DOHH2 (cell line): ENCODE data around the gene ITPR1.
"Not testable (repeated sequence)": the region's sequence is repeated elsewhere in the genome, so short reads cannot be mapped to it uniquely, and the experiment has no call there.

Experiments
- H3F3A ChIP-seq: fragments of 200-600 bp; sonication (generic), shearing (Covaris generic); 2 replicates; pipeline ENCODE4 v1.6.0; 2016; ENCODE audit warnings: antibody characterized with exemption, mild to moderate bottlenecking; ENCODE audit not compliant: control insufficient read depth, insufficient read depth
- H3K27ac ChIP-seq: fragments of 200-600 bp; sonication (generic); 2 replicates; pipeline ENCODE4 v1.5.1; 2014; ENCODE audit warnings: low read depth, mild to moderate bottlenecking, low read length, moderate library complexity
- H3K27me3 ChIP-seq: fragments of 200-600 bp; sonication (generic); 2 replicates; pipeline ENCODE4 v1.6.1; 2014; ENCODE audit warnings: mild to moderate bottlenecking, low read length, mixed read lengths; ENCODE audit not compliant: control insufficient read depth
- H3K36me3 ChIP-seq: fragments of 200-600 bp; sonication (generic); 2 replicates; pipeline ENCODE4 v1.6.1; 2014; ENCODE audit warnings: mild to moderate bottlenecking, low read length, moderate library complexity, mixed read lengths; ENCODE audit not compliant: control insufficient read depth
- H3K4me1 ChIP-seq: fragments of 200-600 bp; sonication (generic); 2 replicates; pipeline ENCODE4 v1.6.1; 2014; ENCODE audit warnings: mild to moderate bottlenecking, low read length, mixed read lengths; ENCODE audit not compliant: control insufficient read depth
- H3K4me2 ChIP-seq: fragments of 200-600 bp; sonication (generic); 2 replicates; pipeline ENCODE4 v1.6.0; 2014; ENCODE audit warnings: mild to moderate bottlenecking, low read length, moderate library complexity
- H3K4me3 ChIP-seq: fragments of 200-600 bp; sonication (generic); 2 replicates; pipeline ENCODE4 v1.5.1; 2014; ENCODE audit warnings: mild to moderate bottlenecking, low read length, mixed read lengths
- H3K79me2 ChIP-seq: fragments of 200-600 bp; sonication (generic); 2 replicates; pipeline ENCODE4 v1.6.1; 2014; ENCODE audit warnings: mild to moderate bottlenecking, low read length, mixed read lengths; ENCODE audit not compliant: control insufficient read depth
- H3K9me2 ChIP-seq: fragments of 200-600 bp; sonication (generic); replicated peaks from 2 replicates; pipeline ENCODE4 v1.6.1; 2014; ENCODE audit warnings: mild to moderate bottlenecking, low read length, mixed read lengths; ENCODE audit not compliant: control insufficient read depth
- H3K9me3 ChIP-seq: fragments of 200-600 bp; sonication (generic); 2 replicates; pipeline ENCODE4 v1.6.1; 2014; ENCODE audit warnings: antibody characterized with exemption, low read length, mixed read lengths; ENCODE audit not compliant: control insufficient read depth, insufficient read depth
- H4K20me1 ChIP-seq: fragments of 200-600 bp; sonication (generic); 2 replicates; pipeline ENCODE4 v1.6.0; 2014; ENCODE audit warnings: low read depth, mild to moderate bottlenecking, antibody characterized with exemption, low read length, moderate library complexity; ENCODE audit not compliant: control insufficient read depth, insufficient read depth
- CTCF ChIP-seq: fragments of 200-600 bp; sonication (generic); IDR thresholded peaks from one replicate; pipeline ENCODE4 v1.5.1; 2014; ENCODE audit warnings: antibody characterized with exemption, mild to moderate bottlenecking, low read depth, low read length; ENCODE audit not compliant: poor library complexity, severe bottlenecking
- EZH2phosphoT487 ChIP-seq: fragments of 200-600 bp; sonication (generic); IDR thresholded peaks from 2 replicates; pipeline ENCODE4 v1.6.1; 2017; ENCODE audit warnings: borderline replicate concordance, mild to moderate bottlenecking, antibody characterized with exemption, low read length, moderate library complexity, mixed read lengths

The ITPR1 gene

GRCh38 chr3:4761759-4762158, 268.6 kb downstream of the ITPR1 start:
- Histone ChIP-seq H3K27me3 (no peaks in the 10 kb centered on the region), H3K9me3 (no peaks in the 10 kb centered on the region), H3K79me2 (no peaks in the 10 kb centered on the region), H3K4me2 (no peak overlapping the region), H3K4me3 (no peak overlapping the region), H3K27ac (no peak overlapping the region), H3K36me3 (no peaks in the 10 kb centered on the region), H3K9me2 (no peaks in the 10 kb centered on the region), H4K20me1 (no peaks in the 10 kb centered on the region), H3F3A (no peaks in the 10 kb centered on the region), H3K4me1 (no peaks in the 10 kb centered on the region)
- TF ChIP-seq CTCF (no peak), EZH2phosphoT487 (no peak)

GRCh38 chr3:4762481-4763230, 269.5 kb downstream of the ITPR1 start:
- not testable (repeated sequence) for H4K20me1 ChIP-seq, H3F3A ChIP-seq, H3K9me2 ChIP-seq, H3K36me3 ChIP-seq, H3K4me3 ChIP-seq, H3K9me3 ChIP-seq, H3K79me2 ChIP-seq, H3K27ac ChIP-seq, H3K4me2 ChIP-seq, H3K27me3 ChIP-seq, H3K4me1 ChIP-seq

- no peaks in the 10 kb centered on the region for H3F3A ChIP-seq
- H4K20me1 ChIP-seq = no peaks in the 10 kb centered on the region
- H3K27ac ChIP-seq = no peak overlapping the region
- H3K27me3 ChIP-seq = no peaks in the 10 kb centered on the region
- H3K9me3 ChIP-seq = no peaks in the 10 kb centered on the region
- TF ChIP-seq CTCF = no peak
- no peak for TF ChIP-seq EZH2phosphoT487
- no peaks in the 10 kb centered on the region for H3K36me3 ChIP-seq
- H3K4me2 ChIP-seq = no peak overlapping the region
- no peak overlapping the region for H3K4me3 ChIP-seq
- no peaks in the 10 kb centered on the region for H3K79me2 ChIP-seq
- H3K4me1 ChIP-seq = no peaks in the 10 kb centered on the region
- H3K9me2 ChIP-seq = no peaks in the 10 kb centered on the region
Observed at GRCh38 chr3:4763604-4764247, 270.6 kb downstream of the ITPR1 start.

GRCh38 chr3:4765212-4765611, 272.1 kb downstream of the ITPR1 start:
- H3K79me2 ChIP-seq = no peaks in the 10 kb centered on the region
- no peaks in the 10 kb centered on the region for H3K4me1 ChIP-seq
- TF ChIP-seq CTCF (no peak), EZH2phosphoT487 (no peak)
- H3K4me2 ChIP-seq = no peak overlapping the region
- H3K36me3 ChIP-seq = no peaks in the 10 kb centered on the region
- H3K27ac ChIP-seq = no peak overlapping the region
- no peak overlapping the region for H3K4me3 ChIP-seq
- H3K9me2 ChIP-seq = no peaks in the 10 kb centered on the region
- no peaks in the 10 kb centered on the region for H3F3A ChIP-seq
- no peaks in the 10 kb centered on the region for H3K27me3 ChIP-seq
- H3K9me3 ChIP-seq = no peaks in the 10 kb centered on the region
- H4K20me1 ChIP-seq = no peaks in the 10 kb centered on the region
